ENCODE measurements around the gene ZFHX3.

Gene ZFHX3

DNA sequence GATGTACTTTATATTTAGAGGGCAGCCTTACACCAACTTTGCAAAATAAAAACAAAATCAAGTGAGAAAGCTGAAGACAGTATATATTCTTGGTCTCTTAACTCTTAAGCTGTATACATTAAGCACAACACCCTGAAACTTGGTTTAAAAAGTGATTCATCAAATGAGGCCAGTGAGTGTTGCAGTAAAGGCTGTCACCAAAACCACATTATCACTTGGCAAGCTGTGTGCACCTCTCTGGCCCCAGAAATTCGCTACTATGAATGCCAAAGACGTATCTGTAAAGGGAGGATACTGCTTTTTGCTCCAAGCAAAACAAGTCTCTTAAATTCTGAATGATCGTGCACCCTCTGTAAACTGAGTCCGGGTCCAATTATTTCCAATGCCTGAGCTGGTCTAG, 163.9 kb downstream of the ZFHX3 start:
- DNase-seq (ENCODE audit: low read depth in 2 of 2), result peak; percentile 42 to 47
- TF ChIP-seq, protein P1, sequence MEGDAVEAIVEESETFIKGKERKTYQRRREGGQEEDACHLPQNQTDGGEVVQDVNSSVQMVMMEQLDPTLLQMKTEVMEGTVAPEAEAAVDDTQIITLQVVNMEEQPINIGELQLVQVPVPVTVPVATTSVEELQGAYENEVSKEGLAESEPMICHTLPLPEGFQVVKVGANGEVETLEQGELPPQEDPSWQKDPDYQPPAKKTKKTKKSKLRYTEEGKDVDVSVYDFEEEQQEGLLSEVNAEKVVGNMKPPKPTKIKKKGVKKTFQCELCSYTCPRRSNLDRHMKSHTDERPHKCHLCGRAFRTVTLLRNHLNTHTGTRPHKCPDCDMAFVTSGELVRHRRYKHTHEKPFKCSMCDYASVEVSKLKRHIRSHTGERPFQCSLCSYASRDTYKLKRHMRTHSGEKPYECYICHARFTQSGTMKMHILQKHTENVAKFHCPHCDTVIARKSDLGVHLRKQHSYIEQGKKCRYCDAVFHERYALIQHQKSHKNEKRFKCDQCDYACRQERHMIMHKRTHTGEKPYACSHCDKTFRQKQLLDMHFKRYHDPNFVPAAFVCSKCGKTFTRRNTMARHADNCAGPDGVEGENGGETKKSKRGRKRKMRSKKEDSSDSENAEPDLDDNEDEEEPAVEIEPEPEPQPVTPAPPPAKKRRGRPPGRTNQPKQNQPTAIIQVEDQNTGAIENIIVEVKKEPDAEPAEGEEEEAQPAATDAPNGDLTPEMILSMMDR (IDR thresholded peaks at IDR 0.05; ENCODE audit: low read depth, low read length), result no peak
- H3K4me3 ChIP-seq (replicated peaks in 1 of 2; ENCODE audit: low read depth in 2 of 2, low read length in 2 of 2), result no peak overlapping the region

DNA sequence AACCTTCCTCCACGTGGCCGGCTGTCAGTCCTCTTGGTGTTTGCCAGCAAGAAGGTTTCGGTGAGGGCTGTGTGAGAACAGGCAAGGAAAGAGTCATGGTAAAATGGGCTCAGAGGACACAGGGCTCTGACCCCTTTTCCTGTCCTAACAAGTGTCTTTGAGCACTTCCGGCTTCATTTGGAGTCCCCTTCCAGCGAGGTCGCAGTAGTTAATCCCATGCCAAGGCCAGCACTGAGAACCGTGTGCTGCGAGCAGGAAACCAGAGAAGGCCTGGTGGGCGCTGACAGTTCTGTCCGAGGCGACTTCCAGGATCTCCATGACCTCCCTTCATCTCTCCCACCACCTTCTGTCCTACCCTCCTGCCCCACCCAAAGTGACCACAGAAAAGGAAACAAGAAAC, 168.1 kb downstream of the ZFHX3 start:
- no peak overlapping the region for H3K4me3 ChIP-seq (replicated peaks in 1 of 2; ENCODE audit: low read depth in 2 of 2, low read length in 2 of 2)
- no peak for DNase-seq (ENCODE audit: low read depth in 2 of 2)
- TF ChIP-seq, protein P1 (IDR thresholded peaks at IDR 0.05; ENCODE audit: low read depth, low read length), result no peak

GRCh38 chr16:72878301-72879269, 169.3 kb downstream of the ZFHX3 start:
- peak; percentile 70 to 88 for DNase-seq (ENCODE audit: low read depth in 2 of 2)
- H3K4me3 ChIP-seq (replicated peaks in 1 of 2; ENCODE audit: low read depth in 2 of 2, low read length in 2 of 2), result no peak overlapping the region
- TF ChIP-seq, protein P1 (IDR thresholded peaks at IDR 0.05; ENCODE audit: low read depth, low read length), result no peak

DNA sequence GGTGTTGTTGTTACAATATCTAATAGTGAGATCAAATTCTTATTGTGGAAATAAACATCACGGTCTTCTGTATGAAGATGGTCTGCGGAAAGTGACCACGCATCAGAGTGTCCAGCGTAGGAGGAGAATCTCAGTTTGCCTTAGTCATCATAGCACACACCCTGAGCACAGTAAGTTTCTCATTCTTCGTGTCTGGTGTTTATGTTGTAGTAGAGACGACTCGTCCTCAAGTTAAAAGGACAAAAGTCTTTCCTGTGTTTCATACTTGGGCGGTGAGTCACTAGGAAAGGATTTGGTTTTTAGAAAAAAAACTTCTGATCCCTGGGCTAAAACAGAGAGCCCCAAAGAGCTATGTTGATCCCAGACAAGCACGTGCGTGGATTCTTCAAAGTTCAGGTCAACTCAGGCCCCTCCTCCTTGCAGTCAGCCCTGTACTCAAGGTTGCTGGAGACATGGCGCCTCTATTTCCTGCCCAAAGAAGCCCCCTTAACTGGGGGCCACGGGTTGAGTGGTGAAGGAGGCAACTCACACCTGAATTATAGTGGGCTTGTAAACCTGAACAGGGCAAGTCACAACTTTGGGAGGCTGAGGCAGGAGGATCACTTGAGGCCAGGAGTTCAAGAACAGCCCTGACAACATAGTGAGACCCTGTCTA, 170.4 kb downstream of the ZFHX3 start:
- DNase-seq (ENCODE audit: low read depth in 2 of 2), result peak; percentile 77 to 93
- no peak overlapping the region for H3K4me3 ChIP-seq (replicated peaks in 1 of 2; ENCODE audit: low read depth in 2 of 2, low read length in 2 of 2)
- TF ChIP-seq, protein P1 (IDR thresholded peaks at IDR 0.05; ENCODE audit: low read depth, low read length), result no peak

- peak in 1 of 2 donors; percentile 62 for DNase-seq (ENCODE audit: low read depth in 2 of 2)
- H3K4me3 ChIP-seq (replicated peaks in 1 of 2; ENCODE audit: low read depth in 2 of 2, low read length in 2 of 2), result no peak overlapping the region
- TF ChIP-seq, protein P1 (IDR thresholded peaks at IDR 0.05; ENCODE audit: low read depth, low read length), result no peak
Measured at GRCh38 chr16:72876981-72877373, 171.0 kb downstream of the ZFHX3 start.

- peak; percentile 90 to 93 for DNase-seq (ENCODE audit: low read depth in 2 of 2)
- H3K4me3 ChIP-seq (replicated peaks in 1 of 2; ENCODE audit: low read depth in 2 of 2, low read length in 2 of 2), result no peak overlapping the region
Measured at GRCh38 chr16:72876221-72876620, 171.7 kb downstream of the ZFHX3 start.

More at GRCh38 chr16:72876221-72876620, 171.7 kb downstream of the ZFHX3 start:
- TF ChIP-seq, protein P1 (IDR thresholded peaks at IDR 0.05; ENCODE audit: low read depth, low read length), result no peak
